ENCODE measurements around the gene LIAS.

LIAS gene

DNA sequence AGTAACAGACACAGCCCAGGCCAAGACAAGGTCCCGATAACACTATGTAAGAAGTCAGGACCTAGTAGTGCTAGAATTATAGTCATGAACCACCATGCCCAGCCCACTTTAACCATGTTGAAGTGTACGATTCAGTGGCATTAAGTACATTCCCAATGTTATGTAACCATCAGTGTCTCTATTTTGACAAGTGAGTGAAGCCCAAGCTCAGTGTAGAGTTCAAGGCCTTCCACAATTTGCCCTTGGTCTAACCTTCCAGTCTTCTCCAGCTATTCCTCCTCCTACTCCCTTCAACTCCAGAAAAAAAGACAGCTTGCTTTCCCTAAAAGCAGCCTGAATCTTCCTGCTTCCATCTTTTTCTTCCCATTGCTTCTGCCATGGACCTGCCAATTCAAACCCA lies 31.5 kb downstream of the LIAS start:
- Mint-ChIP-seq H3K27me3 (ENCODE audit: low read depth) (no peaks in the 10 kb centered on the region), H3K4me3 (no peak overlapping the region), H3K27ac (no peak overlapping the region), H3K9me3 (no peaks in the 10 kb centered on the region), H3K36me3 (ENCODE audit: low read depth) (no peaks in the 10 kb centered on the region), H3K4me1 (no peaks in the 10 kb centered on the region)
- TF ChIP-seq, protein P1, sequence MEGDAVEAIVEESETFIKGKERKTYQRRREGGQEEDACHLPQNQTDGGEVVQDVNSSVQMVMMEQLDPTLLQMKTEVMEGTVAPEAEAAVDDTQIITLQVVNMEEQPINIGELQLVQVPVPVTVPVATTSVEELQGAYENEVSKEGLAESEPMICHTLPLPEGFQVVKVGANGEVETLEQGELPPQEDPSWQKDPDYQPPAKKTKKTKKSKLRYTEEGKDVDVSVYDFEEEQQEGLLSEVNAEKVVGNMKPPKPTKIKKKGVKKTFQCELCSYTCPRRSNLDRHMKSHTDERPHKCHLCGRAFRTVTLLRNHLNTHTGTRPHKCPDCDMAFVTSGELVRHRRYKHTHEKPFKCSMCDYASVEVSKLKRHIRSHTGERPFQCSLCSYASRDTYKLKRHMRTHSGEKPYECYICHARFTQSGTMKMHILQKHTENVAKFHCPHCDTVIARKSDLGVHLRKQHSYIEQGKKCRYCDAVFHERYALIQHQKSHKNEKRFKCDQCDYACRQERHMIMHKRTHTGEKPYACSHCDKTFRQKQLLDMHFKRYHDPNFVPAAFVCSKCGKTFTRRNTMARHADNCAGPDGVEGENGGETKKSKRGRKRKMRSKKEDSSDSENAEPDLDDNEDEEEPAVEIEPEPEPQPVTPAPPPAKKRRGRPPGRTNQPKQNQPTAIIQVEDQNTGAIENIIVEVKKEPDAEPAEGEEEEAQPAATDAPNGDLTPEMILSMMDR (IDR thresholded peaks at IDR 0.05; ENCODE audit: unreplicated experiment in 3 of 3): no peak

DNA sequence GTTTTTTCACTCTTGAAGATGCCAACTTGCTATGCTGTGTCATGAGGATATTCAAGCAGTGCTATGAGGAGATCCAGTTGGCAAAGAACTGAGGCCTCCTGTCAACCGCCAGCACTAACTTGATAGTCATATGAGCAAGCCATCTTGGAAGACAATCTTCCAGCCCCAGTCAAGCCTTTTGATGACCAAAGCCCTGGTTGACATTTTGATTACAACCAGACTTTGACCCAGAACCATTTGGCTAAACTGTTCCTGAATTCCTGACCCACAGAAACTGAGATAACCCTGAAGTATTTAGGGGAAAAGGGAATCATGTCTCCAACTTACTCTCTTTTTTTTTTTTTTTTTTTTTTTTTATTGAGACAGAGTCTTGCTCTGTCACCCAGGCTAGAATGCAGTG lies 35.5 kb downstream of the LIAS start:
- H3K4me3 Mint-ChIP-seq: no peak overlapping the region
- H3K9me3 Mint-ChIP-seq: no peaks in the 10 kb centered on the region
- H3K27me3 Mint-ChIP-seq (ENCODE audit: low read depth): no peaks in the 10 kb centered on the region
- peaks cover 15% of the 10 kb centered on the region for H3K36me3 Mint-ChIP-seq (ENCODE audit: low read depth)
- H3K27ac Mint-ChIP-seq: no peak overlapping the region
- no peaks in the 10 kb centered on the region for H3K4me1 Mint-ChIP-seq
- TF ChIP-seq, protein P1 (IDR thresholded peaks at IDR 0.05; ENCODE audit: unreplicated experiment in 3 of 3): no peak

DNA sequence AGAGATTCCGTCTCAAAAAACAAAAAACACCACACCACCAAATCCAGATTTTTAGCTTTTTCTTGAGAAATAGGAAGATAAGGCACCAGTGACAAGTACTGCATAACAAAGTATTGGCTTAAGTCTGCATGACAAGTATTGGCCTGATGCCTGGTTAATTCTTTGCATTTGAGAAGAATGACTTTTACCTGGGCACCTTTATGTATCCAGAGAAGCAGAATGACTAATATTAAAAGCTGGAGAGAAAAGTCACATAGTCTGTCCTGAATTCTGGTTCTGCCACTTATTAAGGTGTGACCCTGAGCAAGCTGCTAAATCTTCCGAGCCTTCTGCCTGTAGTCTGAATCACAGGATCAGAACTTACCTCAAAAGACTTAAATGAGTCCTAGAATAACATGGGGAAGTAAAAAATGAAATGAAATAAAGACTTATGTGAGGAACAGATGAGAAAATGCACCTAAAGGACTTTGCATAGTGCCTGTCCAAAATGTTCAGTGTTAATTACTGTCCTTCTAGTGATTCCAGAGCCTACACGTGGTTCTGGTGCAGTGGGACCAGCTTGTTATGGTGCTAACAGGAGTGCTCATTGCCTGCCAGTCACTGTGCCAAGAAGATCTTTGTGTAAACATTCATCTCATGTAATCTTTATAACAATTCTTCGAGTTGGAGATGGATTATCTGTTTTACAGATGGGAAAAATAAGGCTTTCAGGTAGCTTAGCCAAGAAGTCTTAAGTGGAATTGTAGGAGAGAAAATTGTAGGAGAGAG lies 36.8 kb downstream of the LIAS start:
- Mint-ChIP-seq H3K4me3 (no peak overlapping the region), H3K36me3 (ENCODE audit: low read depth) (peaks cover 22% of the 10 kb centered on the region), H3K9me3 (no peaks in the 10 kb centered on the region), H3K27ac (no peak overlapping the region), H3K4me1 (no peaks in the 10 kb centered on the region), H3K27me3 (ENCODE audit: low read depth) (no peaks in the 10 kb centered on the region)
- TF ChIP-seq, protein P1 (IDR thresholded peaks at IDR 0.05; ENCODE audit: unreplicated experiment in 3 of 3): no peak

DNA sequence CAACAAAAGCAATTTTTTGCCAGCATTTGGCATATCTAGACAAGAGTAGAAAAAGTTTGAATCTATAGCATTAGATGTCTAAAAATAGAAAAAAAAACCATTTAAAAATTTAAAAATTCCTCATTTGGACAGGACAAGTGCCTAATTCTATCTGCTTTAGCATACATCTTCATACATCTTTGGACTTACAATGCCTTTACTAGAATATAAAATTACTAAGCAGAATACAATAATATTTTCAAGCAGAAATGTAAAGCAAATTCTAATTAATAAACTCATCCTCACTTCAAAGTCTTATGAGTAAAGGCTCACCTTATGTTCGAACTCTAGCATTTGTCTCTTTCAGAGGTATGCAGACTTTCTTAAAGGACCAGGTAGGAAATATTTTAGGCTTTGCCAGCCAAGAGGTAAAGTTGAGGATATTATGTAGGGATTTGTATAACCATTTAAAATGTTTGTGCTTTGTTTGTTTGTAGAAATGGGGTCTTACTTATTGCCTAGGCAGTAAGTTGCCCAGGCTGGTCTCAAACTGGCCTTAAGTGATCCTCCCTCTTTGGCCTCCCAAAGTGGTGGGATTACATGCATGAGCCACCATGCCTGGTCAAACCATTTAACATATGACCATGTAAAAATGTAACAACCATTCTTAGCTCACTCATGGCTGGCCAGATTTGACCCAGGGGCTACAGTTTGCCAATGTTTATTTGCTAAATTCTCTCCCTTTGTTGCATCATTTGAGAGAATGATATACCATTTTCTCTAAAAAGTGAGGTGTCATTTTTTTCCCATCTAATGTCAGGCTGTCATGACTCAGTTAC lies 39.3 kb downstream of the LIAS start:
- Mint-ChIP-seq H3K36me3 (ENCODE audit: low read depth) (peaks cover 40% of the 10 kb centered on the region), H3K27me3 (ENCODE audit: low read depth) (no peaks in the 10 kb centered on the region), H3K9me3 (no peaks in the 10 kb centered on the region), H3K27ac (no peak overlapping the region), H3K4me3 (no peak overlapping the region), H3K4me1 (no peaks in the 10 kb centered on the region)
- TF ChIP-seq, protein P1 (IDR thresholded peaks at IDR 0.05; ENCODE audit: unreplicated experiment in 3 of 3): no peak

DNA sequence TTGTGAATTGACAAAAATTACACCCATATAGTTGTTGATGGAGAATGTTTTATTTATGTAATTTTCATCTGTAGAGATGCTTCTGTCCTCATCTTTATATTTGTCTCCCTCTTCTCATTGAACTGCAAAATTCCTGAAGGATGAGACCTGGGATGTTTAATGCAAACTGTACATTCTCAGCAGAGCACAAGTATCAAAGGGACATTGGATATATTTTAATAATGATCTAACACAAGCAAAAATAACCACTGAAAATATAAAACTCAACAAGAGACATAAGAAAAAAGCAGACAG lies 39.8 kb downstream of the LIAS start:
- Mint-ChIP-seq H3K4me1 (no peaks in the 10 kb centered on the region), H3K27me3 (ENCODE audit: low read depth) (no peaks in the 10 kb centered on the region)
- TF ChIP-seq, protein P1 (IDR thresholded peaks at IDR 0.05; ENCODE audit: unreplicated experiment in 3 of 3): no peak

More for the DNA sequence above, 39.8 kb downstream of the LIAS start:
- no peak overlapping the region for H3K27ac Mint-ChIP-seq
- no peak overlapping the region for H3K4me3 Mint-ChIP-seq
- H3K36me3 Mint-ChIP-seq (ENCODE audit: low read depth): peaks cover 45% of the 10 kb centered on the region
- H3K9me3 Mint-ChIP-seq: no peaks in the 10 kb centered on the region

All from nephron (organoid).